GM21367 (cell line): ENCODE measurements around the gene CFHR4.
"Not testable (repeated sequence)": the region's sequence is repeated elsewhere in the genome, so short reads cannot be mapped to it uniquely, and the experiment has no call there.

Experiments used
- ATAC-seq: cut with Tn5 transposase; IDR thresholded peaks from one replicate; pipeline ENCODE4 v1.9.1; 2021; ENCODE audit not compliant: unreplicated experiment

Gene CFHR4

GRCh38 chr1:196933531-196934189, 45.8 kb downstream of the CFHR4 start:
- ATAC-seq = no peak

DNA sequence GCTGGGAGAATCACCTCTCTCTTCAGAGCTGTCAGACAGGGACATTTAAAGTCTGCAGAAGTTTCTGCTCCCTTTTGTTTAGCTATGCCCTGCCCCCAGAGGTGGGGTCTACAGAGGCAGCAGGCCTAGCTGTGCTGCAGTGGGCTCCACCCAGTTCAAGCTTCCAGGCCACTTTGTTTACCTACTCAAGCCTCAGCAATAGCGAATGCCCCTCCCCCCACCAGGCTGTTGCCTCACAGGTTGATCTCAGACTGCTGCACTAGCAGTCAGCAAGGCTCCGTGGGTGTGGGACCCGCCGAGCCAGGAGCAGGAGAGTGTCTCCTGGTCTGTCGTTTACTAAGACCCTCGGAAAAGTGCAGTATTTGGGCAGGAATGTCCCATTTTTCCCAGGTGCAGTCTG, 53.6 kb downstream of the CFHR4 start:
- not testable (repeated sequence) for ATAC-seq

- ATAC-seq = not testable (repeated sequence)
These were observed 55.7 kb downstream of the CFHR4 start, which contains the start of gene CFHR2 for GRCh38 chr1:196943568-196943967. Gene CFHR2, plus strand, starts transcription at chr1:196943738. Its CDS starts 143 bp downstream, at chr1:196943881.

DNA sequence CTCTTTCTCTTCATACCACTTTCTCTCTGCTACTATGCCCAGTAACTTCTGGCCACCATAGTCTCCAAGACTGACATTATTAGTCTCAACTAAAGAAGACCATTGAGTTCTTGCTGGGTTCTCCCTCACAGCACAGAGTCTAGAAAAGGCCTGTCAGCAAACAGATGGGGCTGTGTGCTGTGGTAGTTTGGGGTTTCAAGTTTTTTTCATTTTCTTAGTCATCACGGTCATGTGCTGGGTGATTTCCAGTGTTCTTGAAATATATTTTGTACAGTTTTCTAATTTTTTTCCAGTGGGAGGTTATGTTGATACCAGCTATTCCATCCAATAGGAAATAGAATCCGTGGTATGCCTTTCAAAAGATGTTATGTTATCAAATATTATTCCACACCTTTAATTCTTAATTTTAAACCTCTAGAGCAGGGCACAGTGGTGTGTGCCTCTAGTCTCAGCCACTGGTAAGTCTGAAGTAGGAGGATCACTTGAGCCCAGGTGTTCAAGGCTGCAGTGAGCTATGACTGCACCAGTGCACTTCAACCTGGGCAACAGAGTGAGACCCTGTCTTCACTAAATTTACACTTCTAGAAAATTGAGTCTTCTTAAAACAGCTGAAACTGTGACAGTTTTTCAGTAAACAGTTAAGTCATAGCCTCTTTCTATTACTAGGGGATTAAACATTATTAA, 64.0 kb downstream of the CFHR4 start:
- peak; percentile 77 for ATAC-seq

GRCh38 chr1:196954778-196955177, 66.9 kb downstream of the CFHR4 start:
- ATAC-seq = no peak

- no peak for ATAC-seq
These were observed 68.1 kb downstream of the CFHR4 start for GRCh38 chr1:196955926-196956325.

DNA sequence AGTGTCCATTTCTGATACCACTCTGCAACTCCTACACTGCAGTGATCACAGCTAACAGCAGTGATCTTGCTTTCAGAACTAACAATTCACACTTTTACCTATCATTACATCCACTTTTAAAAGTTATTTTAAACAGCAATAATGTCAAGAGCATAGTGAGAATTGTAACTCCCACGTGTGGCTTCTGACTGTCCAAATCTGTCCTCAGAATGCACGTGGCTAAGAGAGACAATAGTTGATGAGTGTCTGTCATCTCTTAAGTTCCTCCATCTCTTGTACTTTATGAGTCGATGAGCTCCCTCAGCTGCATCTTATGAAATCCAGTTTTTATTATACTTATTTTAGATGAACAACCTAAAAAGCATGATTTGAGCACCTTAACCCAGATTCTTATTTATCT, 73.0 kb downstream of the CFHR4 start:
- ATAC-seq = peak; percentile 51
